Measurements from ENCODE around the gene HIF1A. TPM values are rescaled to one million over a fixed set of nuclear protein-coding genes. Genes with fewer than 3 reads are reported as not detected.
"Not testable (repeated sequence)": the region's sequence is repeated elsewhere in the genome, so short reads cannot be mapped to it uniquely, and the experiment has no call there.

The HIF1A gene
- total RNA-seq, 1 donor = 816 TPM

GRCh38 chr14:61653507-61653906, 41.8 kb upstream of the HIF1A start:
- Histone ChIP-seq H3K36me3 (ENCODE audit: insufficient read depth, low read length) (no peaks in the 10 kb centered on the region), H3K4me1 (ENCODE audit: insufficient read depth, low read length) (peaks cover 17% of the 10 kb centered on the region), H3K4me3 (ENCODE audit: insufficient read depth, low read length) (no peak overlapping the region), H3K79me2 (ENCODE audit: insufficient read depth, low read length) (no peaks in the 10 kb centered on the region), H4K20me1 (ENCODE audit: insufficient read depth, low read length) (no peaks in the 10 kb centered on the region), H3K27me3 (ENCODE audit: insufficient read depth, low read length) (no peaks in the 10 kb centered on the region), H3K4me2 (ENCODE audit: insufficient read depth, low read length) (peak overlapping the region; percentile 68), H2AFZ (ENCODE audit: low read length) (no peak overlapping the region), H3K27ac (ENCODE audit: low read depth, low read length) (peak overlapping the region; percentile 80), H3K9me3 (ENCODE audit: low read depth, low read length) (no peaks in the 10 kb centered on the region)
- TF ChIP-seq, protein P1, sequence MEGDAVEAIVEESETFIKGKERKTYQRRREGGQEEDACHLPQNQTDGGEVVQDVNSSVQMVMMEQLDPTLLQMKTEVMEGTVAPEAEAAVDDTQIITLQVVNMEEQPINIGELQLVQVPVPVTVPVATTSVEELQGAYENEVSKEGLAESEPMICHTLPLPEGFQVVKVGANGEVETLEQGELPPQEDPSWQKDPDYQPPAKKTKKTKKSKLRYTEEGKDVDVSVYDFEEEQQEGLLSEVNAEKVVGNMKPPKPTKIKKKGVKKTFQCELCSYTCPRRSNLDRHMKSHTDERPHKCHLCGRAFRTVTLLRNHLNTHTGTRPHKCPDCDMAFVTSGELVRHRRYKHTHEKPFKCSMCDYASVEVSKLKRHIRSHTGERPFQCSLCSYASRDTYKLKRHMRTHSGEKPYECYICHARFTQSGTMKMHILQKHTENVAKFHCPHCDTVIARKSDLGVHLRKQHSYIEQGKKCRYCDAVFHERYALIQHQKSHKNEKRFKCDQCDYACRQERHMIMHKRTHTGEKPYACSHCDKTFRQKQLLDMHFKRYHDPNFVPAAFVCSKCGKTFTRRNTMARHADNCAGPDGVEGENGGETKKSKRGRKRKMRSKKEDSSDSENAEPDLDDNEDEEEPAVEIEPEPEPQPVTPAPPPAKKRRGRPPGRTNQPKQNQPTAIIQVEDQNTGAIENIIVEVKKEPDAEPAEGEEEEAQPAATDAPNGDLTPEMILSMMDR (IDR thresholded peaks at IDR 0.05; ENCODE audit: extremely low read depth, low read depth, low read length) = no peak
- DNase-seq (ENCODE audit: insufficient read length, low spot score, missing footprints) = peak; percentile 35

DNA sequence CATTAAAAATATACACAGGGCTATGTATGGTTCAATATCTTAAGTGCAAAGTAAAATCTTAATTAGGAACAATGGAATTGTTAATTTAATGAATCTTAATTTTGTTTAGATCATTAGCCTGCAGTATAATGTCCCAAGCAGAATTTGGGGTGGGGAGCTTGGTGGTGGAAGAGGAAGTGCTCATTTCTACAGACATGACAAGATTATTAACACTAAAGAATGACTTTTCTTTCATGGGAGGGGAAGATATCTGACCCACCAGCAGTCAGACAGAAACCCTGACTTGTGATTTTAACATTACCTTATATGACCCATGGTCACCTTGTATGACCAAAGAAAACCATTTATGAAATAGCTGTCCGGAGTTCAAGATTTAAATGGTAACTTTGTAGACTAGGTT, 41.3 kb upstream of the HIF1A start:
- Histone ChIP-seq H2AFZ (ENCODE audit: low read length) (no peak overlapping the region), H4K20me1 (ENCODE audit: insufficient read depth, low read length) (no peaks in the 10 kb centered on the region), H3K9me3 (ENCODE audit: low read depth, low read length) (no peaks in the 10 kb centered on the region), H3K4me1 (ENCODE audit: insufficient read depth, low read length) (peaks cover 17% of the 10 kb centered on the region), H3K79me2 (ENCODE audit: insufficient read depth, low read length) (no peaks in the 10 kb centered on the region), H3K36me3 (ENCODE audit: insufficient read depth, low read length) (no peaks in the 10 kb centered on the region), H3K27me3 (ENCODE audit: insufficient read depth, low read length) (no peaks in the 10 kb centered on the region), H3K27ac (ENCODE audit: low read depth, low read length) (peak overlapping the region; percentile 80), H3K4me2 (ENCODE audit: insufficient read depth, low read length) (peak overlapping the region; percentile 68), H3K4me3 (ENCODE audit: insufficient read depth, low read length) (no peak overlapping the region)
- TF ChIP-seq, protein P1 (IDR thresholded peaks at IDR 0.05; ENCODE audit: extremely low read depth, low read depth, low read length) = no peak
- no peak for DNase-seq (ENCODE audit: insufficient read length, low spot score, missing footprints)

- Histone ChIP-seq H3K79me2 (ENCODE audit: insufficient read depth, low read length) (no peaks in the 10 kb centered on the region), H2AFZ (ENCODE audit: low read length) (no peak overlapping the region), H3K27me3 (ENCODE audit: insufficient read depth, low read length) (no peaks in the 10 kb centered on the region), H3K4me1 (ENCODE audit: insufficient read depth, low read length) (peaks cover 29% of the 10 kb centered on the region), H3K36me3 (ENCODE audit: insufficient read depth, low read length) (no peaks in the 10 kb centered on the region), H3K4me2 (ENCODE audit: insufficient read depth, low read length) (no peak overlapping the region), H3K27ac (ENCODE audit: low read depth, low read length) (no peak overlapping the region), H4K20me1 (ENCODE audit: insufficient read depth, low read length) (no peaks in the 10 kb centered on the region), H3K4me3 (ENCODE audit: insufficient read depth, low read length) (no peak overlapping the region), H3K9me3 (ENCODE audit: low read depth, low read length) (no peaks in the 10 kb centered on the region)
- no peak for DNase-seq (ENCODE audit: insufficient read length, low spot score, missing footprints)
- TF ChIP-seq, protein P1 (IDR thresholded peaks at IDR 0.05; ENCODE audit: extremely low read depth, low read depth, low read length) = no peak
These were observed 39.5 kb upstream of the HIF1A start for GRCh38 chr14:61655777-61656176.

DNA sequence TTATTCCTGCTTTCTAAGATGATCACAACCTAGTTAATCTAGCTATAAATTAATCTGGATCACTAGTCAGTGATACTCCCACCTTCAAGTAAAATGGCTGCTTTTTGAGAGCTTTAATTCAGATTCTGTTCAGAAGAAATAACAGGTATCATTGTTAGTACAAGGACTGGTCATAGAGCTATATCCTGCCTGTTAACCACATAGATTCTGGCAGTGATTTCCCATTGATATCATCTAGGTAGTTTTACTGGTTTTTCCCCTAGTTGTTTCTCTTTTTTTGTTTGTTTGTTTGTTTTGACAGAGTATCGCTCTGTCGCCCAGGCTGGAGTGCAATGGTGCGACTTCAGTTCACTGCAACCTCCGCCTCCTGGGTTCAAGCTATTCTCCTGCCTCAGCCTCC, 39.0 kb upstream of the HIF1A start:
- Histone ChIP-seq H2AFZ (ENCODE audit: low read length) (no peak overlapping the region), H3K27me3 (ENCODE audit: insufficient read depth, low read length) (no peaks in the 10 kb centered on the region), H3K4me2 (ENCODE audit: insufficient read depth, low read length) (no peak overlapping the region), H3K27ac (ENCODE audit: low read depth, low read length) (no peak overlapping the region), H3K36me3 (ENCODE audit: insufficient read depth, low read length) (no peaks in the 10 kb centered on the region), H3K9me3 (ENCODE audit: low read depth, low read length) (no peaks in the 10 kb centered on the region), H3K4me3 (ENCODE audit: insufficient read depth, low read length) (no peak overlapping the region), H3K79me2 (ENCODE audit: insufficient read depth, low read length) (no peaks in the 10 kb centered on the region), H4K20me1 (ENCODE audit: insufficient read depth, low read length) (no peaks in the 10 kb centered on the region), H3K4me1 (ENCODE audit: insufficient read depth, low read length) (peaks cover 34% of the 10 kb centered on the region)
- DNase-seq (ENCODE audit: insufficient read length, low spot score, missing footprints) = no peak
- TF ChIP-seq, protein P1 (IDR thresholded peaks at IDR 0.05; ENCODE audit: extremely low read depth, low read depth, low read length) = no peak

DNA sequence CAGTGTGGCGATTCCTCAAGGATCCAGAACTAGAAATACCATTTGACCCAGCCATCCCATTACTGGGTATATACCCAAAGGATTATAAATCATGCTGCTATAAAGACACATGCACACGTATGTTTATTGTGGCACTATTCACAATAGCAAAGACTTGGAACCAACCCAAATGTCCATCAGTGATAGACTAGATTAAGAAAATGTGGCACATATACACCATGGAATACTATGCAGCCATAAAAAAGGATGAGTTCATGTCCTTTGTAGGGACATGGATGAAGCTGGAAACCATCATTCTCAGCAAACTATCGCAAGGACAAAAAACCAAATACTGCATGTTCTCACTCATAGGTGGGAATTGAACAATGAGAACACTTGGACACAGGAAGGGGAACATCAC, 37.2 kb upstream of the HIF1A start:
- H4K20me1 ChIP-seq (ENCODE audit: insufficient read depth, low read length); H3K27ac ChIP-seq (ENCODE audit: low read depth, low read length); DNase-seq (ENCODE audit: insufficient read length, low spot score, missing footprints); H3K4me2 ChIP-seq (ENCODE audit: insufficient read depth, low read length); H3K27me3 ChIP-seq (ENCODE audit: insufficient read depth, low read length); H3K36me3 ChIP-seq (ENCODE audit: insufficient read depth, low read length); H3K79me2 ChIP-seq (ENCODE audit: insufficient read depth, low read length); H3K9me3 ChIP-seq (ENCODE audit: low read depth, low read length); H3K4me3 ChIP-seq (ENCODE audit: insufficient read depth, low read length); H2AFZ ChIP-seq (ENCODE audit: low read length): not testable (repeated sequence)
- H3K4me1 ChIP-seq (ENCODE audit: insufficient read depth, low read length) = peaks cover 43% of the 10 kb centered on the region
